Renal cortex interstitium (tissue), 15 donors: ENCODE results near the gene PLAU. TPM values are rescaled to one million over a fixed set of nuclear protein-coding genes. Genes with fewer than 3 reads are reported as not detected.
A peak's percentile ranks its signal among the peaks of the same experiment; 100 is the strongest.

Source experiments
- DNase-seq, 11 donors: peaks; one replicate each; pipeline ENCODE4 v3.0.0-alpha.2; 2013; ENCODE audit warnings: low read depth in 9 of 11, low spot score in 4 of 11; ENCODE audit errors: extremely low read depth in 1 of 11
- long read RNA-seq, 16 experiments: transcript quantifications; one replicate each; lab custom pipeline, GENCODE V29; 2026
- polyA plus RNA-seq, 3 donors: library from polyadenylated mRNA; unstranded; fragments of 120-200 nt; gene quantifications; one replicate each; pipeline ENCODE4 v1.2.1, GENCODE V29; 2013; ENCODE audit not compliant: insufficient read length in 3 of 3

PLAU gene
- 10 to 100 TPM; 14.8 to 30.2 (median 15.6) TPM for polyA plus RNA-seq
- long read RNA-seq, donor 1, partial matches to known transcripts = 0 of 1 reads
- long read RNA-seq, donor 1, other reads (novel, unspliced or antisense) = 0 of 1 reads
- long read RNA-seq, donor 2, partial matches to known transcripts = 0 of 3 reads
- long read RNA-seq, donor 2, other reads (novel, unspliced or antisense) = 0 of 3 reads
- long read RNA-seq, donor 3, partial matches to known transcripts = 0 of 4 reads
- long read RNA-seq, donor 3, other reads (novel, unspliced or antisense) = 0 of 4 reads
- long read RNA-seq, donor 4, partial matches to known transcripts = 6 of 7 reads
- long read RNA-seq, donor 4, other reads (novel, unspliced or antisense) = 0 of 7 reads
- long read RNA-seq, donor 5 = 0 reads
- long read RNA-seq, donor 6, transcript PLAU-201 (11 exons, 2,321 nt) = major isoform, 5 of 5 reads
- long read RNA-seq, donor 6, partial matches to known transcripts = 0 of 5 reads
- long read RNA-seq, donor 6, other reads (novel, unspliced or antisense) = 0 of 5 reads
- long read RNA-seq, donor 7, partial matches to known transcripts = 0 of 4 reads
- long read RNA-seq, donor 7, other reads (novel, unspliced or antisense) = 0 of 4 reads
- long read RNA-seq, donor 8, transcript PLAU-201 (11 exons, 2,321 nt) = major isoform, 7 of 20 reads
- long read RNA-seq, donor 8, partial matches to known transcripts = 13 of 20 reads
- long read RNA-seq, donor 8, other reads (novel, unspliced or antisense) = 0 of 20 reads
- long read RNA-seq, donor 9, transcript PLAU-201 (11 exons, 2,321 nt) = major isoform, 5 of 5 reads
- long read RNA-seq, donor 9, partial matches to known transcripts = 0 of 5 reads
- long read RNA-seq, donor 9, other reads (novel, unspliced or antisense) = 0 of 5 reads
- long read RNA-seq, donor 10, transcript PLAU-201 (11 exons, 2,321 nt) = major isoform, 5 of 5 reads
- long read RNA-seq, donor 10, partial matches to known transcripts = 0 of 5 reads
- long read RNA-seq, donor 10, other reads (novel, unspliced or antisense) = 0 of 5 reads
- long read RNA-seq, donor 11, partial matches to known transcripts = 0 of 2 reads
- long read RNA-seq, donor 11, other reads (novel, unspliced or antisense) = 0 of 2 reads
- long read RNA-seq, donor 12, partial matches to known transcripts = 0 of 1 reads
- long read RNA-seq, donor 12, other reads (novel, unspliced or antisense) = 0 of 1 reads
- long read RNA-seq, donor 13 = 0 reads
- long read RNA-seq, donor 14, partial matches to known transcripts = 0 of 2 reads
- long read RNA-seq, donor 14, other reads (novel, unspliced or antisense) = 0 of 2 reads
- long read RNA-seq, donor 15 = 0 reads
- long read RNA-seq, donor 16, transcript PLAU-201 (11 exons, 2,321 nt) = major isoform, 21 of 40 reads
- long read RNA-seq, donor 16, partial matches to known transcripts = 19 of 40 reads
- long read RNA-seq, donor 16, other reads (novel, unspliced or antisense) = 0 of 40 reads

- peak in 1 of 11 donors; percentile 40 for DNase-seq
These were observed at the start of gene PLAU for GRCh38 chr10:73910764-73911552. PLAU (plus strand) TSS chr10:73911132; CDS start chr10:73911556, 424 bp downstream.

GRCh38 chr10:73862011-73862410 lies 48.9 kb upstream of the PLAU start:
- no peak for DNase-seq

- no peak for DNase-seq
These were observed 47.7 kb upstream of the PLAU start for GRCh38 chr10:73863039-73863817.

GRCh38 chr10:73864229-73864628 lies 46.7 kb upstream of the PLAU start:
- DNase-seq = no peak

GRCh38 chr10:73865107-73865458 lies 45.8 kb upstream of the PLAU start:
- no peak for DNase-seq

GRCh38 chr10:73865459-73866442 lies 45.2 kb upstream of the PLAU start:
- no peak for DNase-seq

GRCh38 chr10:73866621-73867020 lies 44.3 kb upstream of the PLAU start:
- no peak for DNase-seq

GRCh38 chr10:73867126-73867807 lies 43.7 kb upstream of the PLAU start:
- DNase-seq = no peak

- DNase-seq = no peak
These were observed 42.9 kb upstream of the PLAU start for GRCh38 chr10:73867871-73868631.

- no peak for DNase-seq
These were observed 42.2 kb upstream of the PLAU start for GRCh38 chr10:73868655-73869195.

GRCh38 chr10:73871295-73872189 lies 39.4 kb upstream of the PLAU start:
- no peak for DNase-seq

GRCh38 chr10:73872190-73872710 lies 38.7 kb upstream of the PLAU start:
- DNase-seq = no peak

GRCh38 chr10:73873142-73873837 lies 37.6 kb upstream of the PLAU start:
- DNase-seq = no peak
